ELR (cell line): ENCODE data around the gene SNAPC2.

ENCODE experiments used
- DNase-seq: peaks from one replicate; pipeline ENCODE4 v3.0.0-alpha.2; 2015; ENCODE audit warnings: low read depth

Gene SNAPC2

DNA sequence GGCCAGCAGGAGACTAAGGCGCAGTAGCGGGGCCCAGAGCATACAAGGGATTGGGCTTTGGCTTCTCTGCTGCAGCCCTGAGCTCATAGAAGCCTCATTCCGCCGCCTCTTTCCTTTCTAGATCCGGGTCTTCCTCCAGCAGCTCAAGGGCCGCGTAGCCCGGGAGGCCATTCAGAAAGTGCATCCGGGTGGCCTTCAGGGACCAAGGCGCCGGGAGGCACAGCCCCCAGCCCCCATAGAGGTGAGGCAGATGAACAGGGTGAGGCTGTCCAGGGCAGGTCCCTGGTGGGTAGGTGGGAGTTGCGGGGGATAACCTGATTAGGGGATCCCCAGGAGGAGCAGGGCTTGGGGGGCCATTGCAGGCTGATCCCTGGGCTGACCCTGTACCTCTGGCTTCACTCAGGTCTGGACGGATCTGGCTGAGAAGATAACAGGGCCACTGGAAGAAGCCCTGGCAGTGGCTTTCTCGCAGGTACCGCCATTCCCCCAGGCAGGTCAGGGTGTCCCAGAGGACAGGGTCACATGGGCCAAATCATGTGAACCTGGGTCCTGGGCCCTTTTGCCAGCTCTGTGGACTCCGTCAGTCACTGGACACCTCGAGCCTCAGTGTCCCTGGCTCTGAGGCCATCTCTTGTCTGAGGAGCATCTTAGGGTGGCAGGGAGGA is 1.3 kb downstream of the SNAPC2 start:
- no peak for DNase-seq

DNA sequence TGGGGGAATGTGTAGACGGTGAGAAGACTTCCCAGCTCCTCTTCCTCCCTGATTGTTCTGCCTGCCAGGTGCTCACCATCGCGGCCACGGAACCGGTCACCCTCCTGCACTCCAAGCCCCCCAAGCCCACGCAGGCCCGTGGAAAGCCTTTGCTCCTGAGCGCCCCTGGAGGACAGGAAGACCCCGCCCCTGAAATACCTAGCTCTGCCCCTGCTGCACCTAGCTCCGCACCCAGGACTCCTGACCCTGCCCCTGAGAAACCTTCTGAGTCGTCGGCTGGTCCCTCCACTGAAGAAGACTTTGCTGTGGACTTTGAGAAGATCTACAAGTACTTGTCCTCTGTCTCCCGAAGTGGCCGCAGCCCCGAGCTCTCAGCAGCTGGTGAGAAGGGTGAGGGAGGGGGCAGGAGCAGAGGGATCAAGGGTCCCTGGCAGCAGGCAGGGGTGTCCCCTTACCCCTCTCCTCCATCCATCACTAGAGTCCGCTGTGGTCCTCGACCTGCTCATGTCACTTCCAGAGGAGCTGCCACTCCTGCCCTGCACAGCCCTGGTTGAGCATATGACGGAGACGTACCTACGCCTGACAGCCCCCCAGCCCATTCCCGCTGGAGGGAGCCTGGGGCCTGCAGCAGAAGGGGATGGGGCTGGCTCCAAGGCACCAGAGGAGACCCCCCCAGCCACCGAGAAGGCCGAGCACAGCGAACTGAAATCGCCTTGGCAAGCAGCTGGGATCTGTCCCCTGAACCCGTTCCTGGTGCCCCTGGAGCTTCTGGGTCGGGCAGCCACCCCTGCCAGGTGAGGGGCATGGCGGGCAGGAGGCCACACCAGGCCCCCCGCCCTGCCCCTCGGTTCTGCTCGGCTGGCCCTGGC is 2.1 kb downstream of the SNAPC2 start:
- no peak for DNase-seq

DNA sequence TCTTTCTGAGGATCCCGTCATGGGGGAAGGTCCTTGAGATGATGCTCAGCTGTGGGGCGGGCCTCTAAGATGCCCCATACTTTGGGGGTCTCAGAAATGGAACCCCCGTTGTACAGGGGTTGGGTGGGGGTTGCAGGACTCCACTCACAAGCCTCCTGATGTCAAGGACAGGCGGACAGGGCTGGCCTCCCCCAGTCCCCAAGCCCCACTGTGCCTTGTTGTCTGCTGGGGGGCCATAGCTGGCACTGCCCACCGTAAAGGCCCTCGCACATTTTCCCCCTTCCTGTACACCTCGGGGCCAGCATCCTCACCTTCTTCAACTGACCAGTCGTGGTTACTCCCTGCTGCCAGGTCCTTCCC is 2.7 kb downstream of the SNAPC2 start:
- no peak for DNase-seq

DNA sequence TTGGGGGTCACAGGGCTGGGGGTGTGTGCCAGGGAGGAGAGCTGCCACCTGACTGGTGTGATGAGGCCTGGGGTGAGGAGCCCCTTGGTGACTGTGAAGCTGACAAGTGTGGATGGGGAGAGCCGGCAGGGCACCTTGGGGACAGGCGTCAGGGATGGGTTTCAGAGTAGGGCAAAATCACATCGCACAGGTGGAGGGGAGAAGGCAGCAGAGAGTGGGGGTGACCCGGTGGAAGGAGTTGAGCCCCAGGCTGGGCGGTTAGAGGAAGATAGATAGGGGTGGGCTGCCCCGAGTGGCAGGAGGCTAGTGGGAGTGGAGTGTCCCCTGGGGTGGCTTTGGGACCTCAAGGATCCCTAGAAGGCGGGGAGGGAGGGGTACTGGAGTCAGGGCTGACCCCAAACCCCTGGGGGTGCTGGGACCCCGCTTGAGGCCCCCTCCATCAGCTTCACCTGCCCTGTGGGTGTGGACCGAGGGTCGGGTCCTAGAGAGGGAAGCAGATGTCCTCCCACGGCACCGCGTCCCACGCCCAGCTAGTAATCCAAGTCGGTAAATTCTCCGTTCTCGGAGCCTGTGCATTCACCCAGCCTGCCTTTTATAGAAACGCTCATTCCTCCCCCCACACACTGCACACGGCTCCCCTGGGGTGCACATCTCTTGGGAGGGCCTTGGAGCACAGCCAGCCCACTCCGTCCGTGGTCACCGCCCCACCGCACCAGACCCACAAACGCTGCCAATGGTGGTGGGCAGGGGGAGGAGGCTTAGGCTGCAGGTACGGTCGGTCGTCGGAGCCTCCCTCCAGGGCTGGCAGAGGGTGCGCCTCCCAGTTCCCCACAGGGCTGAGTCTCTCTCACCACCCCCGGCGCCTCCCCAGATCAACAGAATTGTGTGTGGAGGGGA is 3.4 kb downstream of the SNAPC2 start:
- DNase-seq, result no peak

DNA sequence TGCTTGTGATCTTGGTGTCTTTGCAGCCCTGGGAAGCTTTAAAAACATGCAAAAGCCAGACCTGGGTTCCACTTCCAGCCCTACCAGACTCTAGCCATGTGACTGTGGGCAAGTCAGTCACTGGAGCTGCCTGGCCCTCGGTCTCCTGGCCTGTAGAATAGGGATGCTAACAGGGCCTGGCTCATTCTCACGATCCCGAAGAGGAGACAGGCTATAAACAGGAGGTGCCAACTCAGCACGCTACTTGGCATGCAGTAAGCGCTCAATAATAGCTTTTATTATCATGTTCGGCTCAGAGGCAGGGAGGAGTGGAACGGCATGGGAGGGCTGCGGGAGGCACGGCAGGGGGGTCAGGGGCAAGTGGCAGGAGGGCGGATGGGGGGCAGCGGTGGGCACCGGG is 4.1 kb downstream of the SNAPC2 start:
- DNase-seq, result no peak

DNA sequence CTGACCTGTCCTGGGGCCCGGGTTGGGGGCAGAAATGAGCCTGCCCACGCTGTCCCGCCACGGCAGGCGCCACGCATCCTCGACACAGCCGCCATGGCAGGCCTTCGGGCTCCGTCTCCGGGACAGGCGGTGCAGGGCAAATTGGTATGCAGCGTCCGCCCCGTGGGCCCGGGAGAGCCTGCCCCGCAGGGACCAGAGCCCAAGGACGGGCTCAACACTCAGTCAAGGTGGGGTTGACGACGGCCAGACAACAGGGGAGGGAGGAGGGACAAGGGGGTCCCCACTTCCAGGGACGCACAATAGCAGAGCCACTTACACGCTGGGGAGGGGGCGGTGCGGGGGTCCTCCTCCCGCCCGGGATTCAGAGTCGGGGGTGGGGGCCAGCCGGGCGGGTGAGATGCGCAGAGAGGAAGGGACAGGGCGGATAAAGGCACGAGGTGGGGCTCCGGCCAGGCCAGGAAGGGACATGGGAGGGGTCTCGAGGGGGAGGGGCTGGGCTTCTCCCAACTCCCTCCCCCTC is 4.6 kb downstream of the SNAPC2 start:
- no peak for DNase-seq

DNA sequence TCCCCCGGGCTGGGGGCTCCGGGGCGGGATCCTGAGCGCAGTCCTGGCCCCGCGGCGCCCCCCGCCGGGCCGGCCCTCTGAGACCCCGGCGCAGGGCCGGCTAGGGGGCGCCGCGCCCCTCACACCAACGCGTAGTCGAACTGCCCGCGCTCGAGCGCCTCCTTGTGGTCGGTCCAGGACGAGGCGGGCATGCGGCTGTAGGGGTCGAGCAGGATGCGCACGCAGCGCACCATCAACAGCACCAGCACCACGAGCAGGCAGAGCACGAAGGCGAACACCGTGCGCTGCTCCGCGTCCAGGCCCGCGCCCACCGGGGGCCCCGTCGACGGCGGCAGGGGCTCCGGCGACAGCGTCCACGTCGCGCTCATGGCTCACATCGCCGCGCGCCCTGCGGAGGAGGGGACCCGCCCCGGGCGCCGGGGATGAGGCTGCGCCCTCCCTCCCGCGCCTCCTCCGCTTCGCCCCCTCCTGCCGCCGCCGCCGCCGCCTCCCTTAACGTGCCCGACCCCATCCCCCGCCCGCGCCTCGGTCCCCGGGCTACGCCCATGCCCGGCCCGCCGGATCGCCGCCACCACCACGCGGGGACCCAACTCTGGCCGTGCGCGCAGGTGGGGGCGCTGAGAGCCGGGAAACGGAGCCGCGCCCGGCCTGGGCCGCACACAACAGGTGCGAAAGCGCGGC is 5.2 kb downstream of the SNAPC2 start:
- DNase-seq, result peak; percentile 81

DNA sequence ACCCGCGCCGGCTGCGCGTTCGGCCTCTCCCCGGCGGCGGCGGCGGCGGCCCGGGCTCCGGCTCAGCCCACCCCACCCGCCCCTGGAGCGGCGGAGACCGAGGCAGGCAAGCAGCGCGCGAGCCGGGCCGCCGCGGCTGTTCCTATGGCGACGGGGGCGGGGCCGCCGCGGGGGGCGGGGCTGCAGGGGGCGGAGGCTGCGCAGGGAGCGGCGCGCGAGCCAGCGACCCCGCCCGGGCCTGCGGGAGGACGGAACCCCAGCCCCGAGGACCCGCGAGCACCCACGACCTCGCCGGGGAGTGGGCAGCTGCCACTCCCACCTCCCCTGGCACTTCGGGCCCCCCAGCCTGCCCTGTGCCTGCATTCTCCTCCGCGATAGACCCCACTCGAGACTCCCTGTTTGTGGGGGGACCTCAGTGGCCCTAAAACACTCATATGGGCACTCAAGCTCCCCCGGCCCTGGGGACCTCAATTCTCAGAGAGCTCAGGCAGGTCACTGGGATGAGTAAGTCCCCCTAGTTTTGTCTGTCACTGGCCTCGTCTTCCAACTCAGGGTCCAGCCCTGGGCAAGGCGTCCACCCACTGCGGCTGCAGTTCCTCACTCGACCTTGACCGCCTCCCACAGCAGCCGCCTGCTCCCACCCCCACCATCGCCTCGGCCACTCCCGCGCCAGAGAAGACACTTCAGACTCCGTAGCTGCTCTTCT is 6.0 kb downstream of the SNAPC2 start, which contains the start of gene CTXN1:
Gene CTXN1 (minus strand): TSS at position 115 of the 706 bp plus-strand sequence. CDS start 597 bp downstream, outside the sequence.
- DNase-seq, result peak; percentile 65

DNA sequence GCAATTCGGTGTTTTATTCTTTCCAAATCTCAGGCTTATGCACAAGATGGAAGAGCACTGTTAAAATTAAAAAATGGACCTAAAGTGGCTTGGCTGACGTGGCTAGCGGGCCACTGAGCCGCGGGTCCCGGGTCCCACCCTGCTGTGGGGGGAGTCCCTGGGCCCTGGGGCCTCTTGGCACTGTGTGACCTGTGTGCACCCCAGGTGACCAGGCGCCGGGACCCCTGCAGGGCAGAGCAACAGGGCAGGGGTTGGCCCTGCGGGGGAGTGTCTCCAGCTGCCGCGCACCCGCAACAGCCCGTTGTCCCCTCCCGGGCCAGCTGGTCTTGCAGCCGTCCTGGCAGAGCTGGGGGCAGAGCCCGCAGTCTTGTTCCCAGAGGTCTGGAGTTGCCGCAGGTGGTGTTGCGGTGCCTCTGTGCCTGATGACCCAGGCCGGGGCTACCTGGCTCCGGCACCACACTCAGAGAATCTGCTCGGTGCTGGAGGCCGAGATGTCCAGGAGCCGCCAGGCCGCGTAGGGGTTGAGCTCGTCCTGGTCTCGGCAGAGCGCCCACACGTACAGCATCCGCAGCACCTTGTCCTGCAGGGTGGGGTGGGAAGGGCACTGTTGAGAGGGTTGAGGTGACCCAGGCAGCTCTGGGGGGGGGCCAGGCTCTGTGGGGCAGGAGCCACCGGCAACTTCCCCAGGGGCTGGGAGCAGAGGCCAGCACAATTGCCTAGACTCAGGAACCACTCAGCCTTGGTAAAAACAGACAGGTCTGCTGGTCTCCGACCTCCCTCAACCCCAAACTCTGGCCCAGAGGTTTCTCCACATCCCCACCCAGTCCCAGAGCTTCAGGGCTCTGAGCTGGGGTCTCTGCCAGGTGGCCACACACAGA is 6.8 kb downstream of the SNAPC2 start:
- DNase-seq, result no peak

DNA sequence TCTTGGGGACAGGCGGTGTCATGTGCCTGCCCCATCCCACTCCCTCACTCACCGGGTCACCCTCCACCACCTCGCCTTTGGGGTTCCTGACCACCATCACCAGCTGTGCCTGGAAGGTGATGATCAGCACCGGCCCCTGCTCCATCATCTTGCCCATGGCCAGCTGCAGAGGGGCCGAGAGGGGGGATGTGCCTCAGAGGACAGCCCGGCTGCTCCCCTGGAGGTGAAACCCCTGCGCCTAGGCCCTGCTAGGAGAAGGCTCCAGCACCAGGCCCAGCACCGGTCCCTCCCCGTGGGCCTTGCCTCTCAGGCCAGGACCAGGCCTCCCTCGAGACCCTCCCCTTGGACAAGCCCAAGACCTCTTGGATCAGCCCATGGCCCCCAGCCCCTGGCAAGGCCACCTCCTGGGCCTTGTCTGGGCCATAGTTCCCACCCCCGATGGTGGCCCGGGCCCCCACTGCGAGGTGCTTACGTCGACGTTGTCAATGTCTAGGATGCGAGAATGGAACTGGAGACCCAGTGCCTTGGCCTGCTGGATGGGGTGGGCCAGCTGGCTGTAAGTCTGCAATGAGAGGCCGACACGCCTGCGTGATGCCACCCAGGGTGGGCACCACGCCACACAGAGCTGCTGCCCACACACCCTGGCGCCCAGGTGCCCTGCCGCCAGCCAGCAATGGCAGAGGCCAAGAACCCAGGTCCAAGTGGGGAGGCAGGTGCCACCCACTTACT is 7.6 kb downstream of the SNAPC2 start:
- no peak for DNase-seq

DNA sequence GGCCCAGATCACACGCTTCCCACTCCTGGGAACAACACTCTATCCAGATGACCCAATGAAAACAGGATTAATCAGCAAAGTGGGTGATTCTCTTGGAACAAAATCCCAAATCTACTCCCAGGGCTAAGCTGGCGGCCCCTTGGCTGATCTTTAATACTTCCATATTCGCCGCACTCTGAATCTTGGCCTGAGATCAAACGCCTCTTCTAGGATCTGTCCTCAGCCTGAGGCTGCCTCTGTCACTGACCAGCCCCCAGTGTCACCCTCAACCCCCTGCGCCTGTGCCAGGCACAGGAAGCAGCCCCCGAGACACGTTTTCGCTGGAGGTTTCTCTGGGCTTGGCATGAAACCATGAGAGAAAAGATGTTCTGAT is 8.2 kb downstream of the SNAPC2 start:
- no peak for DNase-seq

DNA sequence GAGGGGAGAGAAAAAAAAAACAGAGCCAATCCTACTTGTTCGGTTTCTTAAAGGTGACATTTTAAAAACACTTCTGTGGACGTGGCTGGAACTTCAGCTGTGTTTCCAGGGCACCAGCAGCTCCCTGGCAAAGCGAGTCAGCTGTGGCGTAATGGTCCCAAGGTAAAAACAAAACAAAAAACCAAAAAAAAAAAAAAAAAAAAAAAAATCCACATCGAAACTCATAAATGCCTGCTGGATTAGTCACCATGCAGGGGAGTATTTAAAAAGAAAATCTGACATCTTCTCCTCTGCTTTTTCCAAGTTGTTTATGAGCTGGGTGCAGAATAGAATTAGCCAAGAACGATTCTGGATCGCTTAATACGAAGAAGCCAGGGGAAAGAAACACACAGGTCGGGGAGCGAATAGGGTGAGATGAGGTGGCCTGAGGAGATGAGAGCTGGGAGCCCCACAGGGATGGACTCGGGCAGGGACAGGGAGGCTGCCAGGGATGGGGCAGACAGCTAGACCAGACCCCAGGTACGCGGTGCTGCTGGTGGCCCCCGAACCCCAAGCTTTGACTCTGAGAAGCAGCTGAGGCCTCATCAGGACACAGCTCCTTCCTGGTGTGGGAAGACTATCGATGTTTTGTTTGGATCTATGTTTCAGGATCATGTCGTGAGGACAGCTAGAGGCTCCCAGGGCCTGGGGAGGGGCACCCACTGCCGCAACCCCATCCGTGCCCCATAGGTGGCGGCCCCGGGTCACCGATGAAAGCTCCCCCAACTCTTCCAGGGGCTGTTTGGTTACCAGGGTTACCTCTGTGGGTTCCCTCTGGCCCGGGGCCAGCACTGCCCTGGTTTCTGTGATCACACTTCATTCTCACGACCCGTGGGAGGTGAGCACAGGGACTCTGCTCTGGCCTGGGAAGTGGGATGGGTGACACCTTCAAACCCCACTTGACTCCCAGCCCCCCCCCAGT is 8.9 kb downstream of the SNAPC2 start:
- peak; percentile 86 for DNase-seq

DNA sequence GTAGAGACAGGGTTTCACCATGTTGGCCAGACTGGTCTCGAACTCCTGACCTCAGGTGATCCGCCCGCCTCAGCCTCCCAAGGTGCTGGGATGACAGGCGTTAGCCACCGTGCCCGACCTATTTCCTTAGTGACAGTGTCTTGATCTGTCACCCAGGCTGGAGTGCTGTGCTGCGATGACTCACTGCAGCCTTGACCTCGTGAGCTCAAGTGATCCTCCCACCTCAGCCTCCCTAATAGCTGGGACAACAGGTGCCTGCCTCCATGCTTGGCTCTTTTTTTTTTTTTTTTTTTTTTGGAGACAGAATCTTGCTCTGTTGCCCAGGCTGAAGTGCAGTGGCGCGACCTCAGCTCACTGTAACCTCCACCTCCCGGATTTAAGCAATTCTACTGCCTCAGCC is 9.9 kb downstream of the SNAPC2 start:
- DNase-seq, result peak; percentile 53

DNA sequence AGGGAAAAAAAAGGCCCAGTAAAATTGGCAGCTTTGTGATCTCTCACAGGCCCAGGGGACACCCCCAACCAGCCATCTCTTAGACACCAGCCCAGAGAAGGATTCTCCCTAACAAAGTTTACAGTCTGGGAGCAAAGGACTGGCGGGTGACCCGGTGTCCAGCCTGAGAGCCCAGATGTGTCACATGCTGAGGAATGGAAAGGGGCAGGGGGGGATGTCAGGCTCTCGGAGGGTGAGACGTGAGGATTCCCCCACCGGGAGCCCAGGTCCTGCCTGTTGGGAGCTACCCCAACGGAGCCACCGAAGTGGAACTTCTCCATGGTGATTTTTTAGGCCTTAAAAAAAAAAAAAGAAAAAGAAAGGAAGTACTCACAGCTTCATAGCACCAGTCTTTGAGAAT is 10.6 kb downstream of the SNAPC2 start:
- no peak for DNase-seq

DNA sequence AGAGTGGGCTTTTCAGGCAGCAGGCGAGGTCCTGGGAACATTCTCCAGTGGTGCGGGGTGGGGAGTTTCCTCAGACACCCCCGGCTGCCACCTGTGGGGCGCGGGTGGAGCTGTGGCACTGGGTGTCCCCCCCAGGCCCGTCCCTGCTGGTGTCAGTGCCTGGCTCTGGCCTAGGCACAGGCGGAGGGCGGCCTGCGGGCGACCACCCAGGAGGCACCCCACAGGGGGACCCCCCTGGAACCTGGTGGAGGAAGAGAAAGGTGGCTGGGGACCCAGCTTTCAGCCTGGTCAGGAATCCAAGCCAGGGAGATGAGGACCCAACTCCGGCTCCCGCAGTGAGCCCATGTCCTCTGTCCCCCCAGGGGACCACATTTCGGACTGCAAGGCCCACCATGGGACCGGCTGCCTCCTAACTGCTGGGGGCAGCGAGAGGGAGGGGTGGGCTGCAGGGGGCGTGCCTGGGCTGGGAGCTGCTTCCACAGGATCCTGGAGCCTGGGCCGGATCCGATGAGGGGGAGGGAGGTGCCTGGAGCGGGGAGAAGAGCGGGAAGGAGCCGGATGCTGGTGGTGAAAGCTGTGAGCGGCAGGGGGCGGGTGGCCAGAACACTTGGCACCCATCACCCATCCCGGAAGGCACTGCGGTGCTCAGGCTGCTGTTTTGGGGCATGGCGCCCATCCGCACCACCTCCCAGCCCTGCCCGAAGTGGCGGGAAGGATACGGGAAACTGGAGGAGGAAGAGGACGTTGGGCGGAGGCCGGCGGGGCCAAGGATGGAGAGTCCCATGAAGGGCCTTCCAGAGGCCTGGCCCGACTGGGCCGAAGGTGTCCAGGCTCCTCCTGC is 11.3 kb downstream of the SNAPC2 start:
- no peak for DNase-seq

DNA sequence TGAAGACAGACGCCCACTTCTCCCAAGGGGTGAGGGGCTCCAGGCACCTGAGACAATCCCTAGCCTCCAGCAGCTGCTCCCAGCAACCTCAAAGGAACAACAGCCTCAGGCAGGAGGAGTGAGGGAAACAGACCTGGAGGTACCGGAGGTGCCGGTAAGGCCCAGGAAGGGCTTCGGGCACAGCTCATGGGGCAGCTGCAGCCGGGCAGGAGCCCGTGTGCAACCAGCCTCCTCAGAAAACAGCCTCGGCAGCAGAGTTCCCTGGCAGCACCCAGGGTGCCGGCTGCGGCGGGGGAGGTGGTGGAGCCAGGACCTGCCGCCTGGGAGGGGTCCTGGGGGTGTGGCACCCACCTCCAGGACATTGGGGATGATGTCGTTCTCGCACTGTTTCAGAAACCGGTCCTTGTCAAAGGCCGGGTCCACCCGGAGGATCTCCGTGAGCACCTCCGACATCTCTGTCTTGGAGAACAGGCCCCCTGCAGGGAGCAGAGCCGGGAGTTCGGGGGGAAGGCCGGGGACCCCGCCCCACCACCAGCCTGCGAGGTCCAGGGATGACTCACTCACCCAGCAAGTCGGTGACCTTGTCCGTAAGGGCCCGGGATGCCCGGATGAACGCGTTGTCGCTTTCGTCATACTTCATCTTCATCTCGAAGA is 12.3 kb downstream of the SNAPC2 start:
- no peak for DNase-seq

DNA sequence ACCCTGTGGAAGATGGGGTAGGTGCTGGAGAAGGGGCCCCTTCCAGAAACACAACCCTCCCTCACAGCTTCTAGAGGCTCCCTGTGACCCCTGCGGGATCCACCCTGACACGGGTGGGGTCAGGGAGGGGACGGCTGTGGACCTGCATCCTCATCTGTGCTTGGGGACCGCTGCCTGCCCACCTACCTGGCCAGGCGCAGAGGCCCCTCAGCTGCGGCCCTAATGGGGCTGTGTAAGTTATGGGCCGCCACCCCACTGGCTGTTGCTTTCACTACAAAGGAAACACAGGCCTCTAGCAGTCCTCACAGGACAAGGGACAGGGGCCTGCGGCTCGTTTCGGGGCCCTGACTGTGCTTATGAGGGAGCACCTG is 12.8 kb downstream of the SNAPC2 start:
- no peak for DNase-seq
